HPDE6-E6E7 (cell line): ENCODE data around the gene CELSR3.

Experiments used
- DNase-seq: peaks from one replicate; pipeline ENCODE4 v3.0.0; 2011; ENCODE audit warnings: missing footprints; ENCODE audit errors: extremely low spot score

Gene CELSR3

GRCh38 chr3:48685603-48686511 lies 23.2 kb upstream of the CELSR3 start, which contains the start of gene NCKIPSD:
Gene NCKIPSD (minus strand): TSS chr3:48685915. CDS start chr3:48685807, 108 bp downstream.
- DNase-seq: no peak

DNA sequence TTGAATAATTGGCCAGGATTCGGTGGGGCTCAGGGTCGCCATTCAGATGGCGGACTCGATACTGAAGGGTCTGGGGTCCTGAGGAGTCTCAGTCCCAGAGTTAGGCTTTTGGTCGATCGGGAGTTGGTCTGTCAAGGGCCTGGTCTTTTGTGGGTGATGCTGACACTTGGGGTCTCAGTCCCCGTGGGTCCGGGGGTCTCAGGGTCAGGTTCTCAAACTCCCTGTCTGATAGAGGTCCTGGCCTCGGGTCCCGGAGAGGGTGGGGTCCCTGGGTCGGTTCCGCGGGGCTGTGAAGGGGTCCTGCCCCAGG lies 22.6 kb upstream of the CELSR3 start:
- DNase-seq: no peak

- DNase-seq: no peak
These were observed 21.9 kb upstream of the CELSR3 start for GRCh38 chr3:48684480-48685143.

- DNase-seq: no peak
These were observed 21.3 kb upstream of the CELSR3 start for GRCh38 chr3:48684054-48684349.

DNA sequence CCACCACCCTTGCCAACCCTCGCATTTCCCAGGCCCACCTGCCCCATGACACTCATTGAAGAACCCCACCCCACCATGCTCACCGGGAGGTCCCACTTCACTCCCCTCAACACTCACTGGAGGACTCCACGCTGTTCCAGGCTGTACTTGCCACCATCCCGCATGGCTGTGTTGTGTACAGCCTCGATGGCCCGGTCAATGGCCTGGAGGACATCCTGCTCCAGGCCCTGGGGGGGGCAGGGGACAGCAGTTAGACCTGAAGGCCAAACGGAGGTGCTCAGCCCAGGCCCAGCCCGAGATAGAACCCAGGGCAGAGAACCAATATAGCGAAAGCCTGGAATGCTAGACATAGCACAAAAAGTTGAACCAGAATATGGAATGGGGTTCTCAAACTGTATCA lies 20.1 kb upstream of the CELSR3 start:
- DNase-seq: no peak

DNA sequence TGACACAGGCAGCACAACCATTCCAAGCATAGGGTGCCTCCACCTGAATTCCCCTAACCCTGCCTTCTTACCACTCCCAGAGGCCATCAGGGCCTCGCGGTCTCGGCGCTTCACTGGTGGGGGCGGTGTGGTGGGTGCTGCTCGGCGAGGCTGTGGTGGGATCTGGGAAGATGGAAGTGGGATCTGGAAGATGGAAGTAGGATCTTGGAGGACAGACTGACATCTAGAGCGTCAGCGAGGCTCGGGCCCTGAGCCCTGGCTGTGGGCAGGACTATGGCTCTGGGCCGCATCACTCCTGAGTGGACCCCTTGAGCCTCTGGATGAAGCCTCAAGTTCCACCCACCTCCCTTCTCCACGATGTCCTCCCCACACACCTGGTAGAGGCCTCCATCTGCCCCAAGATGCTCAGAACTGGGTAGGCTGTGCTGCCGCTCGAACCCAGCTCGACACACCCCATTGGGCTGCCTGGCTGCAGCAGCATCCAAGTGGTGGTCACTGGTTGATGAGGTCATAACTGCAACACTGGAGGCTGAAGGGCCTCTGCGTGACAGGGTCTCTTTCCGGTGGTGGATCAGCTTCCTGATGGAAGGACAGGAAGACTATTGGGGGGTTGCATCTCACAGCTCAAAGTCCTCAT lies 19.4 kb upstream of the CELSR3 start:
- no peak for DNase-seq

DNA sequence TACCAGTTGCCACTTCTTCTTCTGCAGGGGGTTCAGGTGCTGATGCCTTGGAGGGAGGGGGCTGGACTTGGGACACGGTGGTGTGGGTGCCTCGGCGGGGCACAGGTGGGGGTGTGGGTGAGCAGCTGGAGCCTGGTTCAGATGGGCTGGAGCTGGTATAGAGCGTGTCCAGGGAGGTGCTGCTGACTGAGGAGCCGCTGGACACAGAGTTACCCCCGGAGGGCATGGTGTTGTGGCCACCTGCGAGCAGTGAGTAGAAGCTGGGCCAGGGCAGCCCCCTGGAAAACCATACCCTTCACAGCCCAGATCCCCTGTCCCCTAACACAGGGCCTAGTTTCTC lies 18.8 kb upstream of the CELSR3 start:
- no peak for DNase-seq

DNA sequence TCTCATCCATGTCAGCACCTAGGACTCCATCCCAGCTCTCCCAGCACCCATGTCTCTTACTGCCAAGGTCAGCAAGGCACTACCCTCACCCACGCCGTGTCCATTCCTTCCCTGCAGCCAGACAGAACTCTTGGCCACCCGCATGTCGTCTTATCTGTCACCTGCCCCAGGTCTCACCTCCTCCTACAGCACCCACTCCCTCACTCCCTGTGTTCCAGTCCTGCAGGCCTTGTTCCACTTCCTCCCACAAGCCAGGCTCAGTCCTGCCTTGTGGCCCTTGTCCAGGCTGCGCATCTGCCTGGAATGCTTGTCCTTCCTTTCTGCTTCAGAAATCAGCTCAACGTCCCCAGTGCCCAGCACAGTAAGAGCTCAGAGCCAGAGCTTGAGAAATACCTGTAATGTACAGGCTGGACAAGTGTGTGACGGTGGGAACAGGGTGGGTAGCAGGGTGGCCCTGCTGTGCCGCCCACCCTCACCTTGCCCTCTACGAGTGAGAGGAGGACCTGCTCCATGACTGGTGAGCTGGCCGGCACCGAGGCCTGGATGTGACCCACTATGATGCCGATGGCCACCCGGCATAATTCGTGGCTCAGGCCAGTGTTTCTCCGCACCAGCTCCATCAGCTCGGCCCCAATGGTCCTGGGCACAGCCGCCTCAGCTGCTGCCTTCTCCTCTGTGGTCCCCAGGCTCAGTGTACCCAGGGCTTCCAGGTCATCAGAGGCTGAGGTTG lies 18.3 kb upstream of the CELSR3 start:
- DNase-seq: no peak

DNA sequence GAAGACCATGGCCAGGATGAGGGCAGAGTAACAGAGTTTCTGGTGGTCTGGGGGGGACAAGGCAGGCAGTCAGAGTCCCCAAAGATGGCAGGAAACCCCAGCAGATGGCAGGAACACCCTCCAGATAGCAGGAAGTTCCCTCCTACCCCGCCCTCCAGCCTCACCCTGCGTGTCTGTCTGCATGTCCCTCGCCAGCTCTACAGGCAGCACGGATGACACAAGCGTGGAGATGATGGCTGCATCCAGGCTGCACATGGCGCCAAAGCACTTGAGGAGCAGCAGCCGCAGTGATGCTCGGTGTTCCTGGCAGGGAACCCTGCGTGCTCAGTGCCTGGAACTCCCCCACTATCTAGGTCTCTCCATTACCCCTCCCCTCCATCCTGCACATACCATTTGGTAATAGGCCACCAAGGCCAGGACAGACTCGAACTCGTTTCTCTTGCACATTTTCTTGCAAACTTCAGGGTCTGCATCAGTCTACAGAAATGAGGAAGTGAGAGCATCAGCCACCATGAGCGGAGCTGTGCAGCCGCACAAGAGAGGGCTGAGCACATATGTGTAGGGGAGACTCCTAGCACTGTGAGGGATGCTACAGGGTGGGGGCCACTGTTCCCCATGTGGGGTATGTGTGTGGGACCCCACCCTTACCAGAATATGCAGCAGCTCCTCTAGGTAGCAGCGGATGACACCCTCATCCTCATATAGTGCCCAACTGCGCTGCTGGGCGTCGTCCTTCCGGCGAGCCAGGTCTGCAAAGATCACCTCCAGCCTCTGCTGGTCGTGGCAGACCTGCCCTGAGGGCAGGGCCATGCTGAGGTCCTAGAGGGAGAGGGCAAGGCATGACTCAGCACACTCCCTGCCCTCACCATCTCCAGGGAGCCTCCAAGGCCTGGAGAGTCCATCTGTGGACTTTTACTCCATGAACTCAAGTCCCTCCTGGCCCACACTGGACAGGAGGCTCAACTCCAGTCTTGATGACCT lies 17.0 kb upstream of the CELSR3 start:
- DNase-seq: no peak

DNA sequence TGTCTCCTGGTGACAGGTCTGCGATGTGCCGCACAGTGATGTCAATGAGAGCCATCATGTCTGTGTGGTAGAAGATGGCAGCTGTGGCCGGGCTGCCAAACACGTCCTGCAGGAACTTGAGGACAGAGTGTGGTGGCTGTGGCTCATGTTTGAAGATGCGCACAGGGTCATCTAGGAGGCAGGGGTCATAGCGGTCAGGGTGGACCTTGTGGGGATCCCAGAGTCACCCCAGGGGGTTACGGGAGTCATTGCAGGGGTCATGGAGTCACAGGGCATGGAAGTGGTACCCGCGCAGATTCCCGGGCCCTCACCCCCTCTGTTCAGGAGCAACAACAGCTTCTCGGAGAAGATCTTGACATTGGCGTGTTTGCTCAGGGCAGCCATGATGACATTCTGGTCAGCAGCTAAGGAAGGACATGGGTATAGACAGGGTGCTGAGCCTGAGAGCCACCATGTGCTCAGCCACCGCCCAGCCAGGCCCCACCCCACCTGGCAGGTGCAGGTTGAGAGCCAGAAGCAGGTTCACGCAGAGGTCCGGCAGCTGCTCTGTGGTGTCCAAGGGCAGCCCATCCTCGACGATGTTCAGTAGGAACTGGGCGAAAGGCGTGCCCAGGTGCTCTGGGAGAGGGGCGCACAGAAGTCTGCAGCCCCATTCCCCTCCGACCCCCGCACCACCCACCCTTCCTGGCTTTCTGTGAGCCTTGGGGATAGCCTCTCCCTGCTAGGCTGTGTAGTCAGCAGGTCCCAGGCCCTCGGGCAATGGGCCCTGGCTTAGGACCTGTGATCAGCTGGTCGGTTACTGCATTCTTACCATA lies 16.1 kb upstream of the CELSR3 start:
- no peak for DNase-seq

DNA sequence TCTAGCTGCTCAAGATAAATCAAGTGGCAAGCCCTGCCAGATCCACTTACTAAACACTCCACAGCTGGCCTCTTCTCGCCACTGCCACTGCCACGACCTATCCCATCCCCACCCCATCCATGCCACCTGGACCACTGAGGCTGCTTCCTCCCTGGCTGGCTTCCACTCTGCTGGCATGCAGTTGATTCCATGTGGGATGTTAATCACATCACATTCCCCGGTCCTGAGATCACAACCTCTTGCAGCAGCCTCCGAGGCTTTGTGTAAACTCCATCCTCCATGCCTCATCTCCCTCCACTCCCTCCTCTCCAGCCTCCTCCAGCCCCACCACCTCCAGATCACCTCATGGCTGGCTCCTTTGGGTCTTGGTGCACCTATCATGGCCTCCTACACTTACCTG lies 15.4 kb upstream of the CELSR3 start:
- DNase-seq: no peak

DNA sequence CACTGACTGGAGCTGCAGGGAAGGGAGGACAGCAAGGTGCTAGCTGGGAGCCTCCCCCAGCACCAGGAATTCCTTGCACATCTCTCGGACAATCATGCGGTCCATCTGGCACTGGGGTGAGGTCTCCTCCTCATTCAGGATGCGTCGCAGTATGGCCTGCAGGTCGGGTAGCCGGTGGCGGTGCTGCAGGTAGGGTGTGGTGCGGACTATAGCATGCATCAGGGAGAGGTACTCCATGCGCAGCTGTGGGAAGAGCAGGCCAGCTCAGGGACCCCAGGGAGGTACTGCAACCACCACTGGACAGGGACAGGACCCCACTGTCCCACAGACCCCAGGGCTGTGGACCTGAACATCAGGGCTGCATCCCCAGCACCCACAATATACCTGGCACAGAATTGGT lies 11.8 kb upstream of the CELSR3 start:
- DNase-seq: no peak

DNA sequence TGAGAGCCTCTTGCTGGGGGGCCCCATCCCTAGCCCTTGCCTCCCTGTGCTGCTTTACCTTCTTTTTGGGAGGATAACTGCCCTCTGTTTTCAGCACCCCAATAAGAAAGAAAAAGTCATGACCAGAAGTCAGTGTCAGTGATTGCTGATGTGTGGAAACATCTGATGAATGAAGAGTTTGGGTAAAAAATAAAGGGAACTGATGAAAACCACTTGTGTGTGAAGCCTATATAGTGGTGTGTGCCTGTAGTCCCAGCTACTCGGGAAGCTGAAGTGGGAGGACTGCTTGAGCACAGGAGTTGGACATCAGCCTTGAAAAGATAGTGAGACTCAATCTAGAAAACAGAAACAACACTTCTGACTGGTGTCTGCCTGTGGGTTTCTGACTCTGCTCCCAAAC lies 9.8 kb upstream of the CELSR3 start:
- no peak for DNase-seq

DNA sequence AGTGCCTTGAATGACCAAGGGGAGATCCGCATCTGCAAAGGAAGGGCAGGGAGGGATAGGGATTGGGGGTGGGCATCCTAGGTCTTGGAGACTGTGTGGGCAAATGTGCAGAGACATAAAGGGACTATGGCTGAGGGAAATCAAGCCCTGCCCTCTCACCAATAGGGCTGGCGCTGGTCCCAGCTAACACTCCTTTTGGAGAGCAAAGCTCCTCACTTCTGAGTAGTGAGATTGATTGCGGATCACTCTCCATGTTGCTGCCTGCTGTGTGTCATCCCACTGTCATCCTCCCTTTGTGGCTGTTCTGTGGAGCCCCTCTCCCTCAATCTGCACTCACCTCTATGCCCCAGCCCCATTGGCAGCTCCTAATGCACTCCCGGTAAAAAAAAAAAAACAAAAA lies 2.2 kb upstream of the CELSR3 start:
- no peak for DNase-seq

- no peak for DNase-seq
These were observed 1.6 kb upstream of the CELSR3 start for GRCh38 chr3:48664313-48664644.

DNA sequence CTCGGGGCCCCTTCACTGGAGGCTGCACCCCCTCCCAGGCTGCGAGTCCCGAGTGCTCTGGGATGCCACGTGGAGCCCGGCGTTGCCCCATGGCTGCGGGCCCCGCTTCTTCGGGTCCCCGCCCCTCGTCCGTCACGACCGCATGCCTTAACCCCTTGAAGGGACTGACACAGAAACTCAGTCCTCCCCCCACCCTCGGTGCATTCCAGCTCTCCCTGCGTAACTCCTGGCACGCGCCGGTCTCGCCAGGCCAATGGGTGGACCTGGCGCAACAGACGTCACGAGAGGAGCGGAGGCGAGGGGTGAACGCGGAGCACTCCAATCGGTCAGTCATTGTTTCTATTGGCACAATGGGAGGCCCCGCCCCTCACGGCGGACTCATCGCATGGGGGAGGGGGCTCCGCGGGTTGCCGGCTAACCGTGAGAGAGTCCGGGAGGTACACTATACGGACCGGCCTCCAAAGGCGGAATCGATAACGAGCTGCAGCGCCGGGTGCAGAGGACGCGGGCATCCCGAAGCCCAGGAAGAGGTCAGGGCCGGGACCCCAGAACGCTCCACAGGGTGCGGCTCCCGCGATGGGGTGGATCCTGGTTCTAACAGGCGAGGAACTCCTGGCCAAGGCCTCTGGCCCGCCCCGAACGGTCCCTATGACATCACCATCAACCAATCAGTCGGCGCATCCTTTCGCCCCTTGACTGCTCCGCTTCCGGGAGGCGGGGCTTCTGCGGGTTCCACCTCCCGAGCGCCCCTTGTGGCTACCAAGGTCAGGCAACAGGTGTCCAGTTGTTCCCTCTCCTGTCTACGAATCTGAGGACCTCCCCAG lies 1.0 kb upstream of the CELSR3 start:
- peak; percentile 70 for DNase-seq

DNA sequence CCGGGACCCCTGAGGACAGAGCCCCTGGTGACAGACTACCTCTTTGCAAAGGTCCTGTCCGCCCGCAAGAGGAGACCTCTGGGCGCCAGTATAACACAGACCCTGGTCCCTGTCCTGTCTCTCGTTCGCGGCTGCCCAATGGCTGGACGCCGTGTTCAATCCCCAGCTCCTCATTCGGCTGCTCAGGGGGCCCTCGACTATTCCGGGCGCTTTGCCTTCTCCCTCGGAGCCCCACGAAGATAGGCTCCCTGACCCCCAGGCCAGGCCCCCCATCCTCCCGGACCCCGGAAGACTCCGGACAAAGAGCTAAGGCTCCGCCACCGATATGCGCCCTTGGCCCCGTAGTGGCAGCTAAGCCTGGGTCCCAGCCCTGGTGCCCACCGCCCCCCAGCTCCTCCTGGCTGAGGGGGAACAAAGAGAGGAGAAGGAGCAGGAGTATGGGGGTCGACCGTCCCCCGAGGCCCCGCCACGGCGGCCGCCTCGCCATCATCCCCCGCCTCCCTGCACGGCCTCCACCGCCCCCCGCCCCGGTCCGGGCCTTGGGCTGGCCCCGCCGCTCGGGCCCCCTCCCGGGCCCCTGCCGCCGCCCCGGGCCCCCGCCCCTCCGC lies 437 bp downstream of the CELSR3 start:
- no peak for DNase-seq

- DNase-seq: no peak
These were observed 1.1 kb downstream of the CELSR3 start for GRCh38 chr3:48661501-48662144.
